ENCODE results near the gene CTNNA3.

DNA sequence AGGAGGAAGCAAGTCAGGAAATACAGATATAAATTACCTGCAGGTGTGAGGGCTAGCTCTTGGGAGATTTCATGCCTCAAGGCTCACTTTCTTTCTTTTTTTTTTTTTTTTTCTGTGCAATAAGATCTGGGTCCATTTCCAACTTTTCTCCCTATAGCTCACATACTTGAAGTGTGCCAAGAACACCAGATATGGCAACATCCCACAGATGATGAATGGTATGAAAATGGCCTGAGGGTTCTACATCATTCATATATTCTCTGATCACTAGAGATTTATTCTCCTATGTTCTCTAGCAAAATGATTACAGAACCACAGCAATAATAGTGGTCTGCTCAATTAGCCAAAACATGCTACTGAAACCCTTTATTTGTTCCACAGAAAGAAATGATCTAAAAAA is 653.0 kb downstream of the CTNNA3 start:
- TF ChIP-seq, protein P1, sequence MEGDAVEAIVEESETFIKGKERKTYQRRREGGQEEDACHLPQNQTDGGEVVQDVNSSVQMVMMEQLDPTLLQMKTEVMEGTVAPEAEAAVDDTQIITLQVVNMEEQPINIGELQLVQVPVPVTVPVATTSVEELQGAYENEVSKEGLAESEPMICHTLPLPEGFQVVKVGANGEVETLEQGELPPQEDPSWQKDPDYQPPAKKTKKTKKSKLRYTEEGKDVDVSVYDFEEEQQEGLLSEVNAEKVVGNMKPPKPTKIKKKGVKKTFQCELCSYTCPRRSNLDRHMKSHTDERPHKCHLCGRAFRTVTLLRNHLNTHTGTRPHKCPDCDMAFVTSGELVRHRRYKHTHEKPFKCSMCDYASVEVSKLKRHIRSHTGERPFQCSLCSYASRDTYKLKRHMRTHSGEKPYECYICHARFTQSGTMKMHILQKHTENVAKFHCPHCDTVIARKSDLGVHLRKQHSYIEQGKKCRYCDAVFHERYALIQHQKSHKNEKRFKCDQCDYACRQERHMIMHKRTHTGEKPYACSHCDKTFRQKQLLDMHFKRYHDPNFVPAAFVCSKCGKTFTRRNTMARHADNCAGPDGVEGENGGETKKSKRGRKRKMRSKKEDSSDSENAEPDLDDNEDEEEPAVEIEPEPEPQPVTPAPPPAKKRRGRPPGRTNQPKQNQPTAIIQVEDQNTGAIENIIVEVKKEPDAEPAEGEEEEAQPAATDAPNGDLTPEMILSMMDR (IDR thresholded peaks at IDR 0.05) = no peak
- TF ChIP-seq POLR2A (IDR thresholded peaks at IDR 0.05) = no peak
